IPS-NIHi11 (cell line): ENCODE measurements around the gene TAAR5.
"Not testable (repeated sequence)": the region's sequence is repeated elsewhere in the genome, so short reads cannot be mapped to it uniquely, and the experiment has no call there.

Experiments used
- DNase-seq: peaks from one replicate; pipeline ENCODE4 v3.0.0; 2012; ENCODE audit warnings: mixed read lengths, low spot score

Gene TAAR5

GRCh38 chr6:132589454-132589853 lies at the start of gene TAAR5:
Gene TAAR5, minus strand, starts transcription at chr6:132589741. Its CDS starts 55 bp downstream, at chr6:132589686.
- DNase-seq, result no peak

- not testable (repeated sequence) for DNase-seq
Measured at GRCh38 chr6:132637135-132637534, 47.6 kb upstream of the TAAR5 start.

- not testable (repeated sequence) for DNase-seq
Measured at GRCh38 chr6:132635906-132636305, 46.4 kb upstream of the TAAR5 start.

GRCh38 chr6:132635288-132635687 lies 45.7 kb upstream of the TAAR5 start:
- not testable (repeated sequence) for DNase-seq

- no peak for DNase-seq
Measured at GRCh38 chr6:132634796-132635195, 45.3 kb upstream of the TAAR5 start.

GRCh38 chr6:132633362-132633761 lies 43.8 kb upstream of the TAAR5 start:
- DNase-seq, result no peak

GRCh38 chr6:132624175-132624574 lies 34.6 kb upstream of the TAAR5 start, which contains the start of gene TAAR2:
Gene TAAR2, minus strand, starts transcription at chr6:132624275. Its CDS starts 0 bp downstream, at chr6:132624275.
- no peak for DNase-seq

- DNase-seq, result no peak
Measured at GRCh38 chr6:132623106-132623845, 33.7 kb upstream of the TAAR5 start.

GRCh38 chr6:132616677-132617076 lies 27.1 kb upstream of the TAAR5 start:
- DNase-seq, result no peak

GRCh38 chr6:132614554-132614953 lies 25.0 kb upstream of the TAAR5 start:
- DNase-seq, result no peak

GRCh38 chr6:132612449-132613108 lies 23.0 kb upstream of the TAAR5 start:
- DNase-seq, result no peak

- DNase-seq, result no peak
Measured at GRCh38 chr6:132611616-132612015, 22.1 kb upstream of the TAAR5 start.

- DNase-seq, result no peak
Measured at GRCh38 chr6:132607544-132608233, 18.1 kb upstream of the TAAR5 start.

GRCh38 chr6:132604635-132605152 lies 15.2 kb upstream of the TAAR5 start:
- DNase-seq, result no peak

GRCh38 chr6:132600900-132601299 lies 11.4 kb upstream of the TAAR5 start:
- DNase-seq, result not testable (repeated sequence)

- DNase-seq, result peak; percentile 59
Measured at GRCh38 chr6:132598473-132598872, 8.9 kb upstream of the TAAR5 start.

- DNase-seq, result no peak
Measured at GRCh38 chr6:132596201-132596600, 6.7 kb upstream of the TAAR5 start.

GRCh38 chr6:132592855-132593254 lies 3.3 kb upstream of the TAAR5 start:
- no peak for DNase-seq

GRCh38 chr6:132590362-132590761 lies 821 bp upstream of the TAAR5 start:
- no peak for DNase-seq

GRCh38 chr6:132587424-132587823 lies 2.1 kb downstream of the TAAR5 start:
- DNase-seq, result no peak

- DNase-seq, result no peak
Measured at GRCh38 chr6:132584698-132585097, 4.8 kb downstream of the TAAR5 start.

GRCh38 chr6:132571774-132572173 lies 17.8 kb downstream of the TAAR5 start:
- DNase-seq, result no peak
